ENCODE data around the gene FIBCD1.
"Not testable (repeated sequence)": the region's sequence is repeated elsewhere in the genome, so short reads cannot be mapped to it uniquely, and the experiment has no call there.

Gene FIBCD1

DNA sequence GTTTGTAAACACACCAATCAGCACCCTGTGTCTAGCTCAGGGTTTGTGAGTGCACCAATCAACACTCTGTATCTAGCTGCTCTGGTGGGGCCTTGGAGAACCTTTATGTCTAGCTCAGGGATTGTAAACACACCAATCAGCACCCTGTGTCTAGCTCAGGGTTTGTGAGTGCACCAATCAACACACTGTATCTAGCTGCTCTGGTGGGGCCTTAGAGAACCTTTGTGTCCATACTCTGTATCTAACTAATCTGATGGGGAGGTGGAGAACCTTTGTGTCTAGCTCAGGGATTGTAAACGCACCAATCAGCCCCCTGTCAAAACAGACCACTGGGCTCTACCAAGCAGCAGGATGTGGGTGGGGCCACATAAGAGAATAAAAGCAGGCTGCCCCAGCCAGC is 28.4 kb downstream of the FIBCD1 start:
- DNase-seq, result not testable (repeated sequence)

GRCh38 chr9:130910041-130910440 is 29.0 kb downstream of the FIBCD1 start:
- DNase-seq, result not testable (repeated sequence)

GRCh38 chr9:130908878-130909355 is 30.1 kb downstream of the FIBCD1 start:
- DNase-seq, result no peak

DNA sequence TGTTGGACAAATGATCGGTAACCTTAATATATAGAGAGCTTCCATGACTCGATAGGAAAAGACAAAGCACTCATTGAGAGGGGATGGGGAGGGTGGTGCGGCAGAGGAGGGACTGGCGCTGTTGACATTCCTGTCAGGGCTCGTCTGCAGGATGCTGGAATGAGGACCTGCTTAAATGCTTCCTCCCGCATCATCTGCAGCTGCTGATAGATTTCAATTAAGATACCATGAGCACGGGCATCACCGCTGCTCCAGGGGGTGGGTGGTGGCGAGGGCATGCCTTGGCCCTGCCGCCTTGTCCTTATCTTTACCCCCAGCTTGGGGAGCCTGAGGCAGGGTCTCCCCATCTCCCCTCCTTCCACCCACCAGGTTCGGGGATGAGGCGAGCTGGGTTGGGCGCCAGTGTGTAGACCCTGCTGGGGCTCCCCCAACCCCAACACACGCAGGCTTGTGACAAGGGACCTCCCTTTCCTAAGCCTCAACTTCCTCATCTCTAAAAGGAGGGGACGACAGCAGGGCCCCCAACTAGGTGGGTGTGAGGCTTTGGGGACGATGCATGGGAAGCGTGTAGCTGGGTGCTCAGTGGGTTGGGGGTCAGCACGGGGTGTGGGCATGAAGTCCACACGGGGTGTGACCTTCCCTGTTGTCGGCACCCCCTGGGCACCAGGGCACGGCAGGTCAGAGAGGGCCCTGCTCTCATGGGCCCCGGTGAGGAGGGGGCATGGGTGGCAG is 30.7 kb downstream of the FIBCD1 start:
- no peak for DNase-seq

DNA sequence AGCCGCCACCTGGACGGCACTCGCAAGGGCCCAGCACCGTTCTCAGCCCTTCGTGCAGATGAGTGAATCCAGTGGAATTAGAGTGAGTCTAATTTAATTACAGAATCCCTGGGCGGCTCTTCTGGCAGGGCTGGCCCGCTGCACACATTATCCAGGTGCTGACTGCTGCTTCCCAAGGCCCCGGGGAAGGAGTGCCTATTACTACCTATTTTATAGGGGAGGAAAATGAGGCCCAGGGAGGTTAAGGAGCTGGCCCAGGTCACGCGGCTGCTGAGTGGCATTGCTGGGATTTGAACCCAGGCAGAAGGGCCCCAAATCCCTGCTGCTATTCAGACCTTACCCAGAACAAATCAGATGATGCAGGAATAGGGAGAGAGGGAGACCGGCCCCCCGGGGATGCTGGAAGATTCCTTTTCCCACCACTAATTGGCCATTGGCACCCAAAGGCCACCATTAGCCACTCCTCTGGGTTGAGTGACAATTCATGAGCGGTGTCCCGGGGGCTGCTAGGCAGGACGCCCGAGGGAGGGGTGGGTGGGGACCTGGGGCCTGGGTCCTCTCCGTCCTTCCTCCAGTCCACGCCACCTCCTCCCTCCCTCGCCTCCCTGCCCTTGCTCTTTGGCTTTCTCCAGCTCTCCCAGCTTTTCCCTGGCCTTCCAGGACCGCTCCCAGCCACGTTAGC is 32.2 kb downstream of the FIBCD1 start:
- no peak for DNase-seq

DNA sequence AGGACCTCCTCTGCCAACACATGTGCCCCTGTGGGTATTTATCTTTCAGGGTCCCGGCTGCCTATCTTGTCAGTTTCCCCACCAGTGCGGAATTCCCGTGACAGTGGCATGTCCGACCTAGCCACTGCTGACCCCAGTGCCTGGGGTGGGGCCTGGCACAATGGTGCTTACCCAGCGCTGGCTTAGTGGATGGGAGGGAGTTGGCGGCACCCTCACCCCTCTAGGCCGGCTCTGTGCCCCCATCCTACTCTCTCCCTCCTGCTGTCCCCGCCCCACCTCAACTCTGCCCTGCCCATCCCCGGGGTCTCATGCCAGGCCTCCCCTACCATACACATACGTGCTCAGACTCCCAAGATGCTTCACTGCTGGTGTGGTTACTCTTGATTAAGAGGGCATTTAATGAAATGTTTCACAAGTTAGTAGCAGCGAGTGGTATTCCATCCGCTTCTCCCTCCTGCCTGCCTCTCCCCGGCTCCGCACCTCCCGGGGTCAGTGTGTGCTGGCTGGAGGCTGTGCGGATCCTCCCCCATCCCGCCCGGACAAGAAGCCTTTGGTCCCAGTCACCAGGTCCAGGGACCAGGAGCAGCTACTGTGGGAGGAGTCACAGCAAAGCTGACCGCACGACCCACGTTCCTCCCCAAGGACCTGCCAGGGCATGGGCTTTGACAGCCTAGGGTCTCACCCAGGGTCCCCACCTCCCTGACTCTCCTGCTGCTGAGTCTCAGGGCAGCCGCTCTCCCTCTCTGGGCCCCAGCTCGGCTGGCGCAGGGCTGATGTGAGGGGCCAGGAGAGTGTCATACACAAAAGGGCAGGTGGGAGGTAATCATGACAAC is 32.9 kb downstream of the FIBCD1 start:
- DNase-seq, result no peak

- no peak for DNase-seq
Observed at GRCh38 chr9:130905125-130905901, 33.7 kb downstream of the FIBCD1 start.

DNA sequence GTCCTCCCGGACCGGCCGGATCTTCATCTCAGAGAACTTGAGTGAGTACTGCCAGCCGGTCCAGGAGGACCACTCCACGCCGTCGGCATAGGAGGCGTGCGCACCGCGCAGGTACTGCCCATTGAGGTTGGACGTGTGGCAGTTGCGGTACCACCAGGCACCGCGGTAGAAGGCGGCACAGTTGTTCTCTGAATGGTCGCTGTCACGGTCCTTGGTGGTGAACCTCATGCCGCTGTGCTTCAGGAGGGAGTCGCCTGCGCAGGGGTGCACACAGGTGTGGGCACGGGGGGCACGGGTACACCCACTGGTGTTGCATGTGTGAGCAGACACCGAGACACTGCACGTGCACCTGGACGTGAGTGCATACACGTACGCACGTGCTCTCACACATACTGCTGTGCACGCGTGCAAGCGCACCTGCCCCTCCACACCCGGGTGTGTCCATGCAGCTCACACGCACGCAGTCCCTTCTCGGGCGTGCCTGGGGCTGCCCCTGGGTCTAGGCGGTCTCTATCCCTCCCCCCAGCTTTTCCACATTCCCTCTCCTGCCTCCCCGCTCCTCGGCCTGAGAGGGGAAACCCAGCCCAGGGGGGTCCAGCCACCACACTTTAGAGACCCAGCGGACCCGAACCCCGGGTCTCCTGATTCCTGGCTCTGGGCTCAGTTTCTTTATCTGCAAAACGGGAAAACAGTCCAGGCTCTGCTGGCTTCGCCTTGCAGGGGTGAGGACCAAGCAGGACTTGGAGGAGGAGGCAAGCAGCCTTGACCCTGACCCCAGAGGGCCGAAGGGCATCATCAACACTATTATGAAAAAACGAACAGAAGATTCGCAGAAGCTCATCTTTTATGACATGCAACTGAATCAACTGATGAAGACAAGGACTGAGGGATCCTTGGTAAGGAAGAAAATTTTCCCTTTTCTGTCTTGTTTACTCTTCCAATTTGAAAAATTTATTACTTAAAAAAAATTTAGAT is 34.7 kb downstream of the FIBCD1 start:
- DNase-seq, result no peak

- no peak for DNase-seq
Observed at GRCh38 chr9:130903194-130904069, 35.6 kb downstream of the FIBCD1 start.

GRCh38 chr9:130902204-130903185 is 36.6 kb downstream of the FIBCD1 start:
- no peak for DNase-seq

GRCh38 chr9:130901498-130902203 is 37.4 kb downstream of the FIBCD1 start:
- DNase-seq, result no peak

DNA sequence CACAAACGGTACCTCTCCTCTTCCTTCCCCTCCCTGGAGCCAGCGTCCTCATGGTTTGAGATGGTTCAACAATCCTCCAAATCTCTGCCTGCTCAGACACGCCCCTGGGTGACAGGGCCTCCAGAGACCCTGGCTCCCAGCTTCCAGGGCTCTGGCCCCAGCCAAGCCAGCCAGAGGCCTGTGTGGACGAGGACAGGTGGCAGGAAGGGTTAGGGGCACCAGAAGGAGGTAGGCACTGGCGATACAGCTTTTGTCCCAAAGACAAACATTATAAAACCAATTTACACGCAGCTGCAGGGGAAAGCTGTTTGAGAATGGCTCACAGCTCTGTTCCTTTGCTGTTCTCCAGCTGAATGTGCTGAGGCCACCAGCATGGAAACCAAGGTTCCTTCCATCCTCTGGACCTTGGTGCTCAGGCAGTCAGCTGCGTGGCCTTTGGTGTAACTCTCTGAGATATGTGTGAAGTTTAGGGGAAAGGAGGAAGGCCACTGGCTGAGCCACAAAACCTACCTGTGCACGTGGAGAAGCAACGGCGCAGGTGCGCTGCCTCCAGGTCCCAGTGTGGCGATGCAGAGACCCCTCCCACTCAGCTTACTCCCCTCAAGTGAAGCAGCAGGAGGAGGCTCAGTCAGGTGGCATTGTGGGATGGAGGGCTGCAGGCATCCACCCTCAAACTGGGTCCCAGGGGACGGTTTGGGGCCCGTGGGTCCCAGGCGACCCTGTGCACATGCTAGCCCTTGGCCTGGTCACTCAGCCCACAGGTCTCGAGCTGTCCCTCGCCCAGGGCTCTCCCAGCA is 38.1 kb downstream of the FIBCD1 start:
- no peak for DNase-seq

GRCh38 chr9:130899051-130899748 is 39.8 kb downstream of the FIBCD1 start:
- no peak for DNase-seq

DNA sequence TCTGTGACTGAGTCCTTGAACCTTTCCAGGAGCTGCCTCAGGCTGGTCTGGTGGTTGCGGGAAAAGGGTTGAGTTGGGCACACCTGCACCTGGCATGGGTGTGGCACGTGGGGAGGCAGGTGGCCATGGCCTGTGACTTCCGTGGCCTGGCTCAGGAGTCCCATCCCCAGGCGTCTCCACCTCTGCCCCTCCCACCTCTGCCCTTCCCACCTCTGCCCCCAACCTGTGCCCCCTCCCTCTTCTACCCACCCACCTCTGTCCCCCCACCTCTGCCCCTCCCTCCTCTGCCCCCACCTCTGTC is 40.5 kb downstream of the FIBCD1 start:
- DNase-seq, result no peak

DNA sequence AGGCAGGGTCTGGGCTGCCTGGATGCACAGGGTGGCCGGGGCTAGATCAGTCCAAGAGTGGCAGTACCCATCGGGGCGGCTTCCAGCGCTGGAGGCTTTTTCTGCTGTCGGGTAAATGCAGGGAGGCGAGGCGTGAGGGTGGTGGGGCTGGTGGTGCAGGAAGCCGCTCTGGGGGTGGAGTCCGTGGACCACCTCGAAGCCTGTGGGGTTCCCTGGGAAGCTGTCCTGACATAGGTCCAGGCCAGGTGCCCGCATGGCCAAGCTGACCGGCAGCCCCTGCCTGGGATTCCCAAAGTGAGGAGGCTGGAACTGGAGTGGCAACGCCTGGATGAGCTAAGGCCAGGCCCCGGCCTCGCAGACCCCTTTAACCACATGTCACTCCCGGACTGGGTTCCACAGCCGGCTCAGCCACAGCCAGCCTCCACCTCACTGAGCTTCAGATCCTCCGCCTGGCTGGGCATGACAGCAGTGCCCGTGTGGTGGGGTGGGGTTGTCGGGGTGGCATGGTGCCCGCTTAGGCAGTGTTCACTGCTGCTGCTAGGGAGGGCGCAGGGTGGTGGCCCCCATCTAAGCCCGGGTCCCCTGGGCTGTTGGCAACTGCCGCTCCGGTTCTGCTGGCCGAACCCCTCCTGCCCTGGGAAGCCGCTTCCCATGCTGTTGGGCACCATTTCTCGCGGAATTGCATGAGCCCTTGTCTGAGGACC is 41.0 kb downstream of the FIBCD1 start:
- no peak for DNase-seq
